PC-9 (cell line): Measurements from ENCODE around the gene CBY1. TPM values are rescaled to one million over a fixed set of nuclear protein-coding genes. Genes with fewer than 3 reads are reported as not detected.

Experiments
- BruUV-seq: library from RNA; stranded (reverse); fragments of 400-500 nt; replicated peaks from 2 replicates; lab custom pipeline; 2021; lab: Mats Ljungman, UMichigan
- CTCF ChIA-PET: fragments of 300-600 bp; sonication (Branson Sonifier 250); formaldehyde crosslinking; loops from one replicate; lab custom pipeline; 2022; ENCODE audit warnings: antibody characterized with exemption; lab: Charles Lee
- POLR2A ChIA-PET: fragments of 300-600 bp; sonication (Branson Sonifier 250); formaldehyde crosslinking; loops from one replicate; lab custom pipeline; 2022; ENCODE audit warnings: antibody characterized with exemption; ENCODE audit not compliant: unreplicated experiment; lab: Charles Lee
- DNase-seq, 2 experiments: peaks; one replicate each; pipeline versions ENCODE4 v3.0.0 to v3.0.0-alpha.2; 2015 to 2022; ENCODE audit warnings: mixed read lengths in 1 of 2
- H2AFZ ChIP-seq: fragments of 200-600 bp; sonication (generic); 2 replicates; pipeline ENCODE4 v1.8.1; 2017; ENCODE audit warnings: antibody characterized with exemption
- H3F3A ChIP-seq: fragments of 200-600 bp; sonication (generic); 2 replicates; pipeline ENCODE4 v1.8.1; 2017; ENCODE audit warnings: antibody characterized with exemption, mild to moderate bottlenecking, low read depth; ENCODE audit not compliant: insufficient read depth
- H3K27ac ChIP-seq: fragments of 200-600 bp; sonication (generic); 2 replicates; pipeline ENCODE4 v1.6.1; 2016; ENCODE audit warnings: mixed run types
- H3K27me3 ChIP-seq: fragments of 200-600 bp; sonication (generic); 2 replicates; pipeline ENCODE4 v1.6.1; 2016; ENCODE audit warnings: low read depth, mixed run types; ENCODE audit not compliant: insufficient read depth
- H3K36me3 ChIP-seq: fragments of 200-600 bp; sonication (generic); 2 replicates; pipeline ENCODE4 v1.6.1; 2016; ENCODE audit warnings: low read depth, mixed run types
- H3K4me1 ChIP-seq: fragments of 200-600 bp; sonication (generic); replicated peaks from 2 replicates; pipeline ENCODE4 v1.6.1; 2016; ENCODE audit warnings: mixed run types; ENCODE audit not compliant: insufficient read depth
- H3K4me2 ChIP-seq: fragments of 200-600 bp; sonication (generic); 2 replicates; pipeline ENCODE4 v1.6.1; 2017; ENCODE audit warnings: mixed run types
- H3K4me3 ChIP-seq: fragments of 200-600 bp; sonication (generic); 2 replicates; pipeline ENCODE4 v1.6.1; 2016; ENCODE audit warnings: mixed run types
- H3K79me2 ChIP-seq: fragments of 200-600 bp; sonication (generic); 2 replicates; pipeline ENCODE4 v1.6.1; 2017; ENCODE audit warnings: low read depth, mixed run types
- H3K9me2 ChIP-seq: fragments of 200-600 bp; sonication (generic); 2 replicates; pipeline ENCODE4 v1.8.1; 2017; ENCODE audit warnings: mild to moderate bottlenecking; ENCODE audit not compliant: insufficient read depth
- H3K9me3 ChIP-seq: fragments of 200-600 bp; sonication (generic); 2 replicates; pipeline ENCODE4 v1.8.1; 2016; ENCODE audit warnings: low read depth; ENCODE audit not compliant: insufficient read depth
- H4K20me1 ChIP-seq: fragments of 200-600 bp; sonication (generic); 2 replicates; pipeline ENCODE4 v1.8.1; 2017; ENCODE audit not compliant: insufficient read depth
- CTCF ChIP-seq: fragments of 200-600 bp; sonication (generic); conservative IDR thresholded peaks from 2 replicates; pipeline ENCODE4 v1.6.1; 2017; ENCODE audit warnings: mixed run types, antibody characterized with exemption, mild to moderate bottlenecking, moderate library complexity
- EZH2 ChIP-seq: fragments of 200-600 bp; sonication (generic); IDR thresholded peaks from 2 replicates; pipeline ENCODE4 v1.8.0; 2017; ENCODE audit warnings: antibody characterized with exemption, low read depth
- intact Hi-C: fragments of 100-400 bp; cut with micrococcal nuclease; formaldehyde crosslinking; loops from one replicate; pipeline ENCODE4 v1.10.0; 2022; ENCODE audit not compliant: unreplicated experiment
- total RNA-seq: library from RNA; stranded (reverse); gene quantifications from 2 replicates; pipeline ENCODE4 v1.2.3, GENCODE V29; 2021

The CBY1 gene
- total RNA-seq, 1 experiment from 2014 or later: 58.9 TPM

DNA sequence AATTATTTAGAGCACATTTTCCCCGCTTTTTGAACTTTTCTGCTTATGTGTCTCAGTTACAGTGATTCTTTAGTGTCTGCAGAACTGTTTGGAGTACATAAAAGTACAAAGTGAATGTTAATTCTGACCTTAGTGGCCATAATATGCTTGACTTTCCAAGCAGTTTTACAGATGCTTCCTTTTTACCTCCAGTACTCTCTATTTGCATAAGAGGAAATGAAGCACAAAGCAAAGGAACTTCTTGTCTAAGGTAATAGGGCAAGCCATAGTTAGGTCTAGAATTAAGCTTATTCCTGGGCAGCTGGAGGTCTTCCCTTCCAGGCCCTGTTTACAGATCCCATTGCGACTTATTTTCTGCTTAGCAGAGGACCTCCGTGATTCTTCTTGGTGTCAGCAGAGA is 52.9 kb downstream of the CBY1 start:
- no peak overlapping the region for H3K4me3 ChIP-seq
- H3K4me2 ChIP-seq: no peak overlapping the region
- H3F3A ChIP-seq: peaks cover 41% of the 10 kb centered on the region
- DNase-seq: no peak
- no peak overlapping the region for H2AFZ ChIP-seq
- CTCF ChIA-PET: no interaction called here
- H4K20me1 ChIP-seq: peaks cover 50% of the 10 kb centered on the region
- H3K9me3 ChIP-seq: no peaks in the 10 kb centered on the region
- peaks cover 34% of the 10 kb centered on the region for H3K36me3 ChIP-seq
- no peak overlapping the region for H3K27ac ChIP-seq
- no TSS peak for BruUV-seq
- H3K27me3 ChIP-seq: no peaks in the 10 kb centered on the region
- POLR2A ChIA-PET: no interaction called here
- H3K4me1 ChIP-seq: peaks cover 50% of the 10 kb centered on the region
- no peaks in the 10 kb centered on the region for H3K9me2 ChIP-seq
- TF ChIP-seq EZH2 (no peak), CTCF (no peak)
- intact Hi-C loops: loop anchor here (10.0 kb wide), 2 partner anchors 205 to 395 kb away; partner anchors contain the start of genes CSNK1E and DDX17
- peaks cover 84% of the 10 kb centered on the region for H3K79me2 ChIP-seq

DNA sequence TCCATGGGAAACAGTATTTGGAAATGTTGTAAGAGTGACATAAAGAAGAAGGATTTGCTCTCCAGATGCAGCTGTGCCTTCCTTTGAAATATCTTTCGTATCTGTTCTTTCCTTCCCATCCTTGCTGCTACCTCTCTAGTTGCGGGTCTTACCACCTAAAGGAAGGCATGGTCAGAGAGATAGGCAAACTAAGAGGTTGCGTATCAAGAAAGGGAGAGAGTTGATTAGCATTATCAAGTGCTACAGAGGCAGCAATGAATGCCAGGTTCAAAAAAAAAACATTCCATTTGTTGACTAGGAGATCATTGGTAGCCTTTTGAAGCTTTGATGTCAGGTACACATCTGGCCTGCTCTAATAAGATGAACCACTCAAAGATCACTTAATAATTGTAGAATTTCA is 53.9 kb downstream of the CBY1 start:
- peaks cover 61% of the 10 kb centered on the region for H4K20me1 ChIP-seq
- H2AFZ ChIP-seq: no peak overlapping the region
- H3K4me3 ChIP-seq: no peak overlapping the region
- H3K9me3 ChIP-seq: no peaks in the 10 kb centered on the region
- no peak for DNase-seq
- CTCF ChIA-PET: no interaction called here
- no peaks in the 10 kb centered on the region for H3K27me3 ChIP-seq
- TF ChIP-seq CTCF: no peak
- TF ChIP-seq EZH2: no peak
- H3K9me2 ChIP-seq: no peaks in the 10 kb centered on the region
- H3K4me1 ChIP-seq: peaks cover 42% of the 10 kb centered on the region
- H3K27ac ChIP-seq: peak overlapping the region; percentile 7; the same call in 1 of the 2 replicates
- POLR2A ChIA-PET: no interaction called here
- peaks cover 95% of the 10 kb centered on the region for H3K79me2 ChIP-seq
- H3F3A ChIP-seq: peaks cover 33% of the 10 kb centered on the region
- intact Hi-C loops: no loop called here
- BruUV-seq: no TSS peak
- peaks cover 38% of the 10 kb centered on the region for H3K36me3 ChIP-seq
- H3K4me2 ChIP-seq: peak overlapping the region; percentile 17

DNA sequence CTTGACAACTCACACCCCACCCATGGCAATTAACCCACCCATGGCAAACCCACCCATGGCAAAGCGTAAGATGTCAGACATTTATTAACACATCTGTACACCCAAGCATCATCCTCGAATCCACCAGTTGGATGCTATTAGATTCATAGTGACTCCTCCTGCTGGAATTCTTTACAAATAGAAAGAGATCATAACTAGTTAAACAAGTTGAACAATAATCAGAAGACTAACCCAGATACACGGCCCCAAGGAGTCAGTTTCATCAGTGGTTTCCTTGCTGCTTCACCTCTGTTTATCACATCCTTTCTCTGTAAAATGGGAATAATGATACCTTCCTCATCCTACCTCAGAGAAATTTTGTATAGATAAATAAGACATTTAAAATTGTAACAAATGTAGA is 54.4 kb downstream of the CBY1 start:
- TF ChIP-seq CTCF (no peak), EZH2 (no peak)
- intact Hi-C loops: no loop called here
- peaks cover 42% of the 10 kb centered on the region for H3K36me3 ChIP-seq
- H3K9me3 ChIP-seq: no peaks in the 10 kb centered on the region
- peaks cover 33% of the 10 kb centered on the region for H3F3A ChIP-seq
- DNase-seq: peak in 1 of 2 experiments; percentile 70
- ChIA-PET POLR2A (no interaction called here), CTCF (no interaction called here)
- H3K79me2 ChIP-seq: peaks cover 99% of the 10 kb centered on the region
- peak overlapping the region; percentile 7; the same call in 1 of the 2 replicates for H3K27ac ChIP-seq
- H3K4me2 ChIP-seq: peak overlapping the region; percentile 17
- peaks cover 42% of the 10 kb centered on the region for H3K4me1 ChIP-seq
- no peaks in the 10 kb centered on the region for H3K27me3 ChIP-seq
- no TSS peak for BruUV-seq
- no peak overlapping the region for H2AFZ ChIP-seq
- H3K4me3 ChIP-seq: no peak overlapping the region
- peaks cover 66% of the 10 kb centered on the region for H4K20me1 ChIP-seq
- H3K9me2 ChIP-seq: no peaks in the 10 kb centered on the region
